DMS153 treated with DMSO at 0.1 percent for 48 hours (cell line): ENCODE data around the gene ZBTB7A.

ENCODE experiments used
- DNase-seq: peaks from one replicate; lab custom pipeline; 2025; ENCODE audit not compliant: unreplicated experiment; lab: John Stamatoyannopoulos, UW

The ZBTB7A gene

DNA sequence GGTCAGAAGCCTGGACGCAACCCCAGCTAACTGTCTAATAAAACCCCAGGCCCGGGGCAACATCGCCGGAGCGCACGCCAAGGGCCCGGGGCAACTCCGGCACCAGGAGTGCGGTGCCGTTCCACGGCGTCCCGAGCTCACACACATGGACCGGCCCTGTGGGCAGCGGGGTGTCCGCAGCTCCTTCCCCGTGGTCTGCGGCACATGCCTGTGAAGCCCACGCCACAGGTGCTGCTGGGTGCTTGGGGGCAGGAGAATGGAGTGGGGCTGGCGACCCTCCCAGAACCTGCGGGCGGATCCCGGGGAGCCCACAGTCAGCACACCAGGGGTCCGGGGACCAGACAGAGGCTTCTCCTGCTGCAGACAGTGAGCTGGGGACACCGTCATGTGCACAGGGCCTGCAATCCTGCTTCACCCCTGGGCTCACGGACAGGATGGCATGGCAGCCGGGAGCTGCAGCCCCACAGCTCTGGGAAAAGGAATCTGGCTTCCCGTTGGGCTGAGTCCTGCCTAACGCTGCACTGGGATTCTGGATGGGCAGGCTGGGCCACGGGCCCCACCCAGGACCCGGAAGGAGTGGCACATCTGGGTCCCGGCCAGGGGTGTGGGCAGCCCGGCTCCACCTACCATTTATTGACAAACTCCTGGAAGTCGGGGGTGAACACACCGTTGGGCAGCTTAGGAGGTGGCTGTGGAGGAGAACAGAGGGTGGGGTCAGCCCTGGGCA lies 28.2 kb upstream of the ZBTB7A start:
- no peak for DNase-seq

GRCh38 chr19:4094291-4094690 lies 27.6 kb upstream of the ZBTB7A start:
- no peak for DNase-seq

GRCh38 chr19:4093643-4094175 lies 27.0 kb upstream of the ZBTB7A start:
- DNase-seq, result no peak

- DNase-seq, result no peak
Measured at GRCh38 chr19:4090356-4091220, 23.9 kb upstream of the ZBTB7A start.

- DNase-seq, result no peak
Measured at GRCh38 chr19:4089946-4090345, 23.2 kb upstream of the ZBTB7A start.

DNA sequence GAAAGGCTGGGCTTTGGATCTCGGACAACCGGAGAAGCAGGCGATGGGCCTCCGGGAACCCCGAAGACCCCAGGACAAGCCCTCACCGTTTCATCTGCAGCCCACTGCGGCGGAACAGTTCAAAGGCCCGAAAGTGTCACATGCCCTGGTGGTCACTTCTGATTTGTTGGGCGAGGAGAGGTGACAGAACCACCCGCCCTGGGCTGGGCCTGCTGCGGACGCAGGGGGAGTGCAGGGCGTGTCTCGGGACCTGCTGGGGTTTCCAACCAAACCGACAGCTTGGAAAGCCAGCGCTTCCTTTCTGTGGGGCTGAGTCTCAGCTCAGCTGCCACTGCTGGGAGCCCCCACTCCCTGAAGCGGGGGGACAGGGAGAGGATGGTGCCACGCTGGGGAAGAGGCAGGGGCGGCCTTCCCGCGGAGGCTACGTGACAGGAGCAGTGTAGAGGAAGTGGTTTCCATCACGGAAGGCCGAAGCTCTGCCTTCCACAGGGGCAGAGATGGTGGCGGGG lies 22.8 kb upstream of the ZBTB7A start:
- no peak for DNase-seq

GRCh38 chr19:4088975-4089374 lies 22.3 kb upstream of the ZBTB7A start:
- no peak for DNase-seq

GRCh38 chr19:4087787-4088679 lies 21.3 kb upstream of the ZBTB7A start:
- DNase-seq, result no peak

DNA sequence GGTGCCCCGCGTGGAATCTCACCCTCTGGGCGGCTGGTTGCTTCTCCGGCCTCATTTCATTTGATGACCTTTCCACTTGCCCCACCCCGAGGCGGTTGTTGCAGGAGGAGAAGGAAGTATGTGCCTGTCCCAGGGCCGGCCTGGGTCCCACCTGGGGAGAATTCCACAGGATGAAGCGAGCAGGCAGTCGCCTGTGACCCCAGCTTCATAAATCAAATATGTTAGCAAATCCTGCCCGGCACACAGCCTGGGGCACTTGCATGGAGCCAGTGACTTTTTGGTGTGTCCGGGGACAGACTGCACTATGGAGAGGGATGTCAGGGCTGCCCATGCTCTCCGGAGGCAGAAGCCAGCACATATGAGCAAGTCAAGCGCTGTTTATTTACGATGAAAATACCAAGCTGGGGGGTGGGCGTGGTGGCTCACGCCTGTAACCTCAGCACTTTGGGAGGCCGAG lies 19.7 kb upstream of the ZBTB7A start:
- no peak for DNase-seq

GRCh38 chr19:4084547-4084877 lies 17.8 kb upstream of the ZBTB7A start:
- no peak for DNase-seq

DNA sequence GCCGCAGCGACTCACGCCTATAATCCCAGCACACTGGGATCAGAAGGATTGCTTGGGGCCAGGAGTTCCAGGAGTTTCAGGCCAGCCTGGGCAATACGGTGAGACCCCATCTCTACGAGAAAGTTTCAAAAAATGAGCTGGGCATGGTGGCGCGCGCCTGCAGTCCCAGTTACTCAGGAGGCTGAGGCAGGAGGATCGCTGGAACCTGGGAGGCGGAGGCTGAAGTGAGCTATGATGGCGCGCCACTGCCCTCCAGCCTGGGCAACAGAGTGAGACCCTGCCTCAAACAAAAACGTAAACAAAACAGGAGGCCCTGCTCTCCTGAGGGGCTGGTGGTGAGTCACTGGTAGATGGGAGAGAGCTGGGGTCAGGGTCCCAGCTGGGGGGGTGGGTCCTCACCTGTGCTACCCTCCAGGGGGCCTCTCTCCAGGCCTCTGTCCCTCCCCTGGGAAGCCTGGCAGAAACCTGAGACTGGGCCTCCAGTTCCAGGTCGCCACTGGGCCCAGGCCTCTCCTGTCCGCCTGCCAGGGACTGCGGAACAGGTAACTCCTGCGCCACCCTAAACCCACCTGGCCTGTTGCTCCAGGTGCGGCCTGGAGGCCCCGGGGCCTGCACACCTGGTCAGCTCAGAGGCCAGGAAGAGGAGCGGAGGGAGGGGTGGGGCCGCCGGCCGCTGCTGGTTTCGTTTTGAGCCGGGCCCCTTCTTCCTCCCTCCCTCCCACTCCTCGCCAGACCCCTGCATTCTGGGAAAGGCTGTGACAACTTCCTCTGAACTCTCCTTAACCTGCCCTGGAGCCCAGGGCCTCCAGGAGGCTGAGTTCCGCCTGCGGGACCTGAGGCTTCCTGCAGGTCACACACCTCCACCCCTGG lies 17.2 kb upstream of the ZBTB7A start:
- DNase-seq, result no peak

- no peak for DNase-seq
Measured at GRCh38 chr19:4082172-4082571, 15.5 kb upstream of the ZBTB7A start.

- DNase-seq, result no peak
Measured at GRCh38 chr19:4081441-4082129, 14.9 kb upstream of the ZBTB7A start.

GRCh38 chr19:4080473-4080872 lies 13.8 kb upstream of the ZBTB7A start:
- DNase-seq, result no peak

DNA sequence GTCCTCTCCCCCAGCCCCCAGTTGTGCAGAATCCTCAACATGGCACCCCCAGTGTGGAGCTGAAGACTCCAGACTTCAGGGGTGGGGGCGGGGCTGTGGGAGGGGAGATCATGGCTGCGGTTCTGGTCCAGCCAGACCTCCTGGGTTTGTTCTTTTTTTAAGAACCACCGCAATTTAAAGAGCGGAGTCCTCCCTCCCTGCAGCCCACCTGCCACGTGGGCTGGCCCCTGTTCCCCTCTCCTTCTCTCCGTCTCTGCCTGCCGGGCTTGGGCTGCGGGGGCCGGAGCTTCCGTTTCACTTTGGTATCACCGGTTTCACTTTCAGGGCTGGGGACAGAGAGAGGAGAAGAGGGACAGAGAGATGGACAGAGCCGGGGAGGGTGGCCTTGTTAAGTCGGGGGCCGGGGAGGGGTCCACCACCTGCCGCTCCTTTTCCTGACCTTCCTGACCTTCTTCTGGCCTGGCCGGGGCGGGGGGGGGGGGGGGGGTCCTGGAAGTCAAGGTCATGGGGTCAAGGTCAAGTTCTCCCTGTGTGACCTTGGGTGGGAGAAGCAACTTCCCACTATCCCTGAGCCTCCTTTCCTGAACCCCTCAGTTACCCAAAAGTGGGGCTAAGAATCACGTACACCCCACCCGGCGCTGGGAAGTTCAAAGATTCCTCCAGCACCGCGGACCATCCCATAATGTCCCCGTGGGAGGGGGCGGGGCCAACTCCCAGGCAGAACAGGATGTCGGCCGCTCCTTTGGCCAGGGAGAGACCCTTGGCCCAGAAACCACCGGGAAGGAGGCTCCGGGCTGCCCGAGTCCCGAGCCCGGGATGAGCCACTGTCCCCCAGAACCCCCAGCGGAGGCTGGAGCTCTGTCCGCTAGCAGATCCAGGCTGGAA lies 11.3 kb upstream of the ZBTB7A start:
- no peak for DNase-seq

DNA sequence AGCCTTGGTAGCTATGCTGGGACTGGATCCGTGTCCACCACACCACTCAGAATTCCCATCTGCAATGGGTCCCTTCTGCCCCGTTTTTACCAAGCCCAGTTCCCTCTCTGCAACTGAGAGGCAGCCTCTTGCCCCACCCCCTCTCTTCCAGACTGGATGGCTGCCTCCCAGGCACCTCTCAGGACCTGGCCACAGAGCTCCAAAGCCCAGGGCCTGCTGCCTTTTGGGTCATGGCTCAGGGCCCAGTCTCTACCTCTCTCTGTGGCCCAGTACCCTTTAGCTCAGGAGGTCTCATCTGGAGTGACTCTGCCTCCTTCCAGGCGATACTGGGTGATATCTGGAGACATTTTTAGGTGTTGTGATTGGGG lies 10.3 kb upstream of the ZBTB7A start:
- DNase-seq, result no peak

- no peak for DNase-seq
Measured at GRCh38 chr19:4075373-4075772, 8.7 kb upstream of the ZBTB7A start.

DNA sequence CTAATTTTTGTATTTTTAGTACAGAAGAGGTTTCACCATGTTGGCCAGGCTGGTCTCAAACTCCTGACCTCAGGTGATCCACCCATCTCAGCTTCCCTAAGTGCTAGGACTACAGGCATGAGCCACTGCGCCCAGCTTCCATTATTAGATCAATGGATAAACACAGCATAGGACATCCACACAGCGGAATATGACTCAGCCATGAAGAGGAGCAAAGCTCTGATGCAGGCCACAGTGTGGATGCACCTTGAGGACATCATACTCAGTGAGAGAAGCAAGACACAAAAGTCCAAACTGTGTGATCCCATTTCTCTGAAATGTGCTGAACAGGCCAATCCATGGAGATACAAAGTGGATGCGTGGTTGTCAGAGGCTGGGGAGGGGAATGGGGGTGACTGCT lies 4.9 kb upstream of the ZBTB7A start:
- DNase-seq, result no peak
